Measurements from ENCODE around the gene ARHGAP33.

DNA sequence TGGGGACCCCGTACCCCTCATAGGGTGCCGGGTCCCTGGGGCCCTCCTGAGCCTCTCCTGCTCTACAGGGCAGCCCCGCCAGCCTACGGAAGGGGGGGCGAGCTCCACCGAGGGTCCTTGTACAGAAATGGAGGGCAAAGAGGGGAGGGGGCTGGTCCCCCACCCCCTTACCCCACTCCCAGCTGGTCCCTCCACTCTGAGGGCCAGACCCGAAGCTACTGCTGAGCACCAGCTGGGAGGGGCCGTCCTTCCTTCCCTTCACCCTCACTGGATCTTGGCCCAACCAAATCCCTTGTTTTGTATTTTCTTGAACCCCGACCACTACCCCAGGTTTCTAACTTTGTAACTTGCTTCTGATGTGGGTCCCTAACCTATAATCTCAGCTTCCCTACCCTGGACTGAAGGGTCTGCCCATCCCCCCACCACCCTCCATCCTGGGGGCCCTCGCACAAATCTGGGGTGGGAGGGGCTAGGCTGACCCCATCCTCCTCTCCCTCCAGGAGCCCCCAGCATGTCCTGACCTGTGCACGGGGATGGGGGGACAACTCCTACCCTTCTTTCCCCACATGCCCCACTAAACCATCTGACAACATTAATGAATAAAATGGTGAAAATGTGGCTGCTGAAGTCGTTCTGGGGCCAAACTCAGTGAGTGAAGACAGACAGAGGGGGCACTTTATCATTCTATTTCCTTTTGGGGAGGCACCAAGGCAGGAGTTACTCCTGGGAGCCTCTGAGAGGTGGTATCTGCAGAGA is 13.0 kb downstream of the ARHGAP33 start:
- TF ChIP-seq CTCF (IDR thresholded peaks at IDR 0.05) (no peak), POLR2A (IDR thresholded peaks at IDR 0.05) (no peak)
